IMR-90 (cell line): ENCODE data around the gene CNIH2. TPM values are rescaled to one million over a fixed set of nuclear protein-coding genes. Genes with fewer than 3 reads are reported as not detected.

Experiments
- ATAC-seq: fragments of 200-7000 bp; cut with Tn5 transposase; 2 replicates; pipeline ENCODE4 v1.9.1; 2020; ENCODE audit warnings: low read depth, mild to moderate bottlenecking, moderate library complexity
- BruUV-seq: library from RNA; stranded (reverse); fragments of 400-500 nt; replicated peaks from 2 replicates; lab custom pipeline; 2021; lab: Mats Ljungman, UMichigan
- CTCF ChIA-PET: fragments of 300-600 bp; formaldehyde crosslinking; extraction: SDS; loops from one replicate; lab custom pipeline; 2021; ENCODE audit warnings: antibody characterized with exemption; lab: Yijun Ruan, JAX
- POLR2A ChIA-PET: fragments of 300-600 bp; sonication (Branson Sonifier 250); formaldehyde crosslinking; loops from one replicate; lab custom pipeline; 2022; ENCODE audit warnings: antibody characterized with exemption; ENCODE audit not compliant: unreplicated experiment; lab: Charles Lee
- DNase-seq: peaks from one replicate; pipeline ENCODE4 v3.0.0; 2013
- H2AFZ ChIP-seq: replicated peaks from 2 replicates; pipeline ENCODE3; 2013; ENCODE audit warnings: low read length, mild to moderate bottlenecking; ENCODE audit not compliant: poor library complexity
- H2AK5ac ChIP-seq: 2 replicates; pipeline ENCODE4 v1.6.1; 2013; ENCODE audit warnings: low read depth, low read length, inconsistent platforms
- H2AK9ac ChIP-seq: replicated peaks from 2 replicates; pipeline ENCODE3; 2013; ENCODE audit warnings: mild to moderate bottlenecking, low read depth, low read length, moderate library complexity; ENCODE audit not compliant: poor library complexity
- H2BK120ac ChIP-seq: 2 replicates; pipeline ENCODE4 v1.6.1; 2013; ENCODE audit warnings: low read depth, low read length, inconsistent platforms
- H2BK15ac ChIP-seq: 3 replicates; pipeline ENCODE4 v1.6.1; 2013; ENCODE audit warnings: low read depth, low read length, inconsistent platforms
- H2BK20ac ChIP-seq: 2 replicates; pipeline ENCODE4 v1.6.1; 2013; ENCODE audit warnings: low read depth, mild to moderate bottlenecking, inconsistent platforms, low read length, moderate library complexity
- H2BK5ac ChIP-seq: 2 replicates; pipeline ENCODE4 v1.6.1; 2013; ENCODE audit warnings: mild to moderate bottlenecking, low read depth, low read length, inconsistent platforms; ENCODE audit not compliant: poor library complexity, severe bottlenecking
- H3K14ac ChIP-seq: replicated peaks from 2 replicates; pipeline ENCODE4 v1.6.1; 2013; ENCODE audit warnings: low read depth, low read length, inconsistent platforms
- H3K18ac ChIP-seq: 2 replicates; pipeline ENCODE4 v1.6.1; 2013; ENCODE audit warnings: low read depth, low read length, control low read depth
- H3K23ac ChIP-seq: 2 replicates; pipeline ENCODE4 v1.6.1; 2013; ENCODE audit warnings: low read depth, low read length, inconsistent platforms
- H3K27ac ChIP-seq: 2 replicates; pipeline ENCODE4 v1.5.1; 2013; ENCODE audit warnings: mild to moderate bottlenecking, control low read depth, low read length; ENCODE audit not compliant: insufficient read depth
- H3K27me3 ChIP-seq: 2 replicates; pipeline ENCODE4 v1.6.1; 2013; ENCODE audit warnings: low read length; ENCODE audit not compliant: control insufficient read depth, insufficient read depth
- H3K36me3 ChIP-seq: 2 replicates; pipeline ENCODE4 v1.6.1; 2013; ENCODE audit warnings: low read length, mixed read lengths; ENCODE audit not compliant: control insufficient read depth, insufficient read depth
- H3K4ac ChIP-seq: 2 replicates; pipeline ENCODE4 v1.6.1; 2013; ENCODE audit warnings: low read depth, low read length, inconsistent platforms
- H3K4me1 ChIP-seq: 2 replicates; pipeline ENCODE4 v1.6.1; 2013; ENCODE audit warnings: low read length, mixed read lengths; ENCODE audit not compliant: control insufficient read depth, insufficient read depth
- H3K4me2 ChIP-seq: 2 replicates; pipeline ENCODE4 v1.6.1; 2013; ENCODE audit warnings: low read depth, mild to moderate bottlenecking, control low read depth, low read length, moderate library complexity
- H3K4me3 ChIP-seq: 2 replicates; pipeline ENCODE4 v1.5.1; 2013; ENCODE audit warnings: low read depth, mild to moderate bottlenecking, control low read depth, low read length, moderate library complexity; ENCODE audit not compliant: insufficient read depth
- H3K56ac ChIP-seq: 2 replicates; pipeline ENCODE4 v1.6.1; 2013; ENCODE audit warnings: low read length, inconsistent platforms; ENCODE audit not compliant: insufficient read depth; ENCODE audit errors: extremely low read depth
- H3K79me1 ChIP-seq, 2 experiments: 2 replicates each; pipeline ENCODE4 v1.6.1; 2013; ENCODE audit warnings: low read length in 2 of 2, inconsistent platforms in 1 of 2, low read depth in 1 of 2
- H3K9ac ChIP-seq: 2 replicates; pipeline ENCODE4 v1.6.1; 2013; ENCODE audit warnings: low read depth, low read length, control low read depth
- H3K9me1 ChIP-seq: 2 replicates; pipeline ENCODE4 v1.6.1; 2013; ENCODE audit warnings: low read length, inconsistent platforms; ENCODE audit not compliant: insufficient read depth
- H3K9me3 ChIP-seq: 2 replicates; pipeline ENCODE4 v1.6.1; 2013; ENCODE audit warnings: low read length; ENCODE audit not compliant: control insufficient read depth, insufficient read depth
- H4K20me1 ChIP-seq: 2 replicates; pipeline ENCODE4 v1.6.1; 2013; ENCODE audit warnings: low read length, inconsistent platforms; ENCODE audit not compliant: insufficient read depth
- H4K5ac ChIP-seq: 2 replicates; pipeline ENCODE4 v1.6.1; 2013; ENCODE audit warnings: mild to moderate bottlenecking, low read depth, low read length, control low read depth
- H4K8ac ChIP-seq, 2 experiments: 2 replicates each; pipeline ENCODE4 v1.6.1; 2013; ENCODE audit warnings: low read depth in 2 of 2, low read length in 2 of 2, control low read depth in 1 of 2, inconsistent platforms in 1 of 2
- H4K91ac ChIP-seq: 2 replicates; pipeline ENCODE4 v1.6.1; 2013; ENCODE audit warnings: low read depth, low read length, inconsistent platforms; ENCODE audit not compliant: insufficient read depth
- BHLHE40 ChIP-seq: fragments of 150-350 bp; IDR thresholded peaks from 2 replicates; pipeline ENCODE4 v1.6.1; 2016; ENCODE audit warnings: mild to moderate bottlenecking, low read depth, low read length
- WGBS, 2 experiments: methylation state at CpG; one replicate each; pipeline versions ENCODE4 v1.1.5 to v1.1.7; 2013; ENCODE audit warnings: missing lambda C conversion rate in 2 of 2; ENCODE audit not compliant: insufficient read length in 1 of 2; ENCODE audit errors: extremely low coverage in 2 of 2; 5-methylcytosine and 5-hydroxymethylcytosine counted together
- dilution Hi-C: fragments of 300-500 bp; cut with HindIII; formaldehyde crosslinking; loops from one replicate; pipeline ENCODE4 v1.14.3; 2018; ENCODE audit warnings: low sequenced_read_pairs; ENCODE audit not compliant: unreplicated experiment
- in situ Hi-C: fragments of 300-500 bp; cut with MboI; formaldehyde crosslinking; loops from 3 replicates; pipeline ENCODE4 v1.14.3; 2019; ENCODE audit warnings: low sequenced_read_pairs, inconsistent platforms, mixed read lengths
- intact Hi-C: fragments of 100-400 bp; cut with micrococcal nuclease; formaldehyde crosslinking; loops from 2 replicates; pipeline ENCODE4 v1.10.0; 2022
- polyA plus RNA-seq, 3 experiments: library from polyadenylated mRNA; depleted of rRNA; stranded (reverse); fragments of >200 nt; gene quantifications; 2 replicates each; pipeline ENCODE4 v1.2.3, GENCODE V29; 2012; ENCODE audit warnings: low replicate concordance in 1 of 3
- total RNA-seq: library from RNA; depleted of rRNA; stranded (reverse); fragments of >200 nt; gene quantifications from 2 replicates; pipeline ENCODE4 v1.2.3, GENCODE V29; 2012

The CNIH2 gene
- total and polyA plus RNA-seq, 2 of the 4 experiments (the other 2 are of a cell fraction), result 0.54 to 3.4 TPM

- no peaks in the 10 kb centered on the region for H3K36me3 ChIP-seq
- H2BK120ac ChIP-seq, result no peak overlapping the region
Measured at GRCh38 chr11:66302656-66303055, 24.7 kb downstream of the CNIH2 start.

More at GRCh38 chr11:66302656-66303055, 24.7 kb downstream of the CNIH2 start:
- H3K4me2 ChIP-seq, result no peak overlapping the region
- no peak for DNase-seq
- H3K9me3 ChIP-seq, result no peaks in the 10 kb centered on the region
- H3K27me3 ChIP-seq, result peaks cover 19% of the 10 kb centered on the region
- H2BK5ac ChIP-seq, result no peak overlapping the region
- no peak for ATAC-seq
- no peaks in the 10 kb centered on the region for H4K20me1 ChIP-seq
- H4K5ac ChIP-seq, result no peak overlapping the region
- H3K56ac ChIP-seq, result no peak overlapping the region
- no peak overlapping the region for H3K4me3 ChIP-seq
- no peak overlapping the region for H3K27ac ChIP-seq
- H2BK20ac ChIP-seq, result no peak overlapping the region
- no peak overlapping the region for H3K23ac ChIP-seq
- no peak overlapping the region for H4K8ac ChIP-seq
- no peak overlapping the region for H3K4ac ChIP-seq
- H3K9ac ChIP-seq, result no peak overlapping the region
- H4K91ac ChIP-seq, result no peak overlapping the region
- 72% methylated on average over 3 of the region's 12 CpGs; no CpG with 5 or more reads in 1 of the 2 experiments for WGBS, 2 experiments
- intact Hi-C loops (no loop called here), dilution Hi-C loops (no loop called here), in situ Hi-C loops (no loop called here)
- H3K18ac ChIP-seq, result no peak overlapping the region
- no peak overlapping the region for H3K14ac ChIP-seq
- POLR2A ChIA-PET, result no interaction called here
- no peaks in the 10 kb centered on the region for H3K4me1 ChIP-seq
- H2BK15ac ChIP-seq, result no peak overlapping the region
- H2AK5ac ChIP-seq, result no peak overlapping the region
- no TSS peak for BruUV-seq
- no peaks in the 10 kb centered on the region for H3K79me1 ChIP-seq
- no peaks in the 10 kb centered on the region; the same call in 1 of the 2 replicates for H3K9me1 ChIP-seq
- CTCF ChIA-PET, result interaction anchor here (0.9 kb wide), 1 partner anchor 86 kb away, joined by 3 read pairs; no protein-coding TSS in a partner anchor
- no peak overlapping the region for H2AK9ac ChIP-seq
- no peak for TF ChIP-seq BHLHE40
- H2AFZ ChIP-seq, result peak overlapping the region; percentile 63
